CD4-positive, alpha-beta T cell treated with Interleukin-15 for 4 hours (primary cell): ENCODE results near the gene TSPAN18.
"Not testable (repeated sequence)": the region's sequence is repeated elsewhere in the genome, so short reads cannot be mapped to it uniquely, and the experiment has no call there.

Experiments used
- DNase-seq: peaks from one replicate; pipeline ENCODE4 v3.0.0-alpha.2; 2020; ENCODE audit warnings: low spot score

The TSPAN18 gene

GRCh38 chr11:44868455-44869421, 142.0 kb downstream of the TSPAN18 start:
- DNase-seq: no peak

- DNase-seq: no peak
Measured at GRCh38 chr11:44870181-44870580, 143.4 kb downstream of the TSPAN18 start.

GRCh38 chr11:44870615-44871176, 143.9 kb downstream of the TSPAN18 start:
- no peak for DNase-seq

GRCh38 chr11:44871682-44872081, 144.9 kb downstream of the TSPAN18 start:
- not testable (repeated sequence) for DNase-seq

GRCh38 chr11:44872556-44872955, 145.8 kb downstream of the TSPAN18 start:
- no peak for DNase-seq

GRCh38 chr11:44873537-44873936, 146.8 kb downstream of the TSPAN18 start:
- no peak for DNase-seq

GRCh38 chr11:44874284-44874683, 147.5 kb downstream of the TSPAN18 start:
- DNase-seq: no peak

GRCh38 chr11:44875037-44875436, 148.3 kb downstream of the TSPAN18 start:
- DNase-seq: no peak

- DNase-seq: no peak
Measured at GRCh38 chr11:44876194-44876723, 149.5 kb downstream of the TSPAN18 start.

GRCh38 chr11:44876906-44877305, 150.1 kb downstream of the TSPAN18 start:
- DNase-seq: no peak

GRCh38 chr11:44877571-44878497, 151.1 kb downstream of the TSPAN18 start:
- DNase-seq: no peak

- no peak for DNase-seq
Measured at GRCh38 chr11:44878711-44879110, 151.9 kb downstream of the TSPAN18 start.

GRCh38 chr11:44879432-44879831, 152.7 kb downstream of the TSPAN18 start:
- DNase-seq: no peak

GRCh38 chr11:44880511-44880910, 153.7 kb downstream of the TSPAN18 start:
- DNase-seq: no peak

- DNase-seq: no peak
Measured at GRCh38 chr11:44880953-44881352, 154.2 kb downstream of the TSPAN18 start.

GRCh38 chr11:44883277-44883676, 156.5 kb downstream of the TSPAN18 start:
- no peak for DNase-seq

- no peak for DNase-seq
Measured at GRCh38 chr11:44884056-44884455, 157.3 kb downstream of the TSPAN18 start.

- no peak for DNase-seq
Measured at GRCh38 chr11:44885065-44885810, 158.5 kb downstream of the TSPAN18 start.

GRCh38 chr11:44885919-44886789, 159.4 kb downstream of the TSPAN18 start:
- no peak for DNase-seq

GRCh38 chr11:44886790-44887140, 160.0 kb downstream of the TSPAN18 start:
- no peak for DNase-seq
